Caco-2 (cell line): ENCODE measurements around the gene SPATA21. TPM values are rescaled to one million over a fixed set of nuclear protein-coding genes. Genes with fewer than 3 reads are reported as not detected.
A peak's percentile ranks its signal among the peaks of the same experiment; 100 is the strongest.

ENCODE experiments used
- BruUV-seq: library from RNA; stranded (reverse); fragments of 400-500 nt; replicated peaks from 2 replicates; lab custom pipeline; 2021; lab: Mats Ljungman, UMichigan
- CTCF ChIA-PET: fragments of 300-600 bp; sonication (Branson Sonifier 250); formaldehyde crosslinking; loops from one replicate; lab custom pipeline; 2022; ENCODE audit warnings: antibody characterized with exemption; lab: Charles Lee
- POLR2A ChIA-PET: fragments of 300-600 bp; sonication (Branson Sonifier 250); formaldehyde crosslinking; loops from one replicate; lab custom pipeline; 2022; ENCODE audit warnings: antibody characterized with exemption; lab: Charles Lee
- DNase-seq, 2 experiments: peaks; one replicate each; pipeline versions ENCODE4 v3.0.0 to v3.0.0-alpha.2; 2020 to 2022
- H3K27me3 ChIP-seq: replicated peaks from 2 replicates; pipeline ENCODE4 v1.6.0; 2011; ENCODE audit warnings: low read length; ENCODE audit not compliant: control insufficient read depth, insufficient read depth
- H3K36me3 ChIP-seq: 2 replicates; pipeline ENCODE4 v1.5.1; 2011; ENCODE audit warnings: low read length; ENCODE audit not compliant: control insufficient read depth, insufficient read depth
- H3K4me1 ChIP-seq: fragments of 250-450 bp; sonication (Bioruptor Pico); 2 replicates; pipeline ENCODE4 v1.5.1; 2020; ENCODE audit warnings: mild to moderate bottlenecking
- H3K4me3 ChIP-seq: 2 replicates; pipeline ENCODE4 v1.5.1; 2011; ENCODE audit warnings: low read depth, mild to moderate bottlenecking, control low read depth, low read length
- H3K9me3 ChIP-seq: fragments of 250-450 bp; sonication (Bioruptor Pico); 2 replicates; pipeline ENCODE4 v1.5.1; 2020; ENCODE audit warnings: mild to moderate bottlenecking, moderate library complexity
- H3K27ac Mint-ChIP-seq: one replicate; pipeline ENCODE4 v1.8.0; 2022; ENCODE audit warnings: mixed read lengths; ENCODE audit not compliant: unreplicated experiment
- H3K27me3 Mint-ChIP-seq: one replicate; pipeline ENCODE4 v1.8.0; 2022; ENCODE audit warnings: mixed read lengths; ENCODE audit not compliant: insufficient read depth, unreplicated experiment
- H3K36me3 Mint-ChIP-seq: one replicate; pipeline ENCODE4 v1.8.0; 2022; ENCODE audit warnings: mild to moderate bottlenecking, mixed read lengths; ENCODE audit not compliant: insufficient read depth, unreplicated experiment
- H3K4me1 Mint-ChIP-seq: one replicate; pipeline ENCODE4 v1.8.0; 2022; ENCODE audit warnings: low read depth, mixed read lengths; ENCODE audit not compliant: unreplicated experiment
- H3K4me3 Mint-ChIP-seq: one replicate; pipeline ENCODE4 v1.8.0; 2022; ENCODE audit warnings: mild to moderate bottlenecking, moderate library complexity, mixed read lengths; ENCODE audit not compliant: unreplicated experiment
- H3K9me3 Mint-ChIP-seq: one replicate; pipeline ENCODE4 v1.8.0; 2022; ENCODE audit warnings: mixed read lengths; ENCODE audit not compliant: unreplicated experiment
- intact Hi-C: fragments of 100-400 bp; cut with micrococcal nuclease; formaldehyde crosslinking; loops from one replicate; pipeline ENCODE4 v1.10.0; 2022; ENCODE audit not compliant: unreplicated experiment
- total RNA-seq: library from RNA; stranded (reverse); gene quantifications from 2 replicates; pipeline ENCODE4 v1.2.3, GENCODE V29; 2022
- TF ChIP-seq, protein P1 (sequence below), 2 experiments: fragments of 200-600 bp in 1 of 2; IDR thresholded peaks; 1 replicate in 1 of 2; 2 replicates in 1 of 2; pipeline versions ENCODE4 v1.5.1 to v1.8.0; 2011 to 2022; ENCODE audit warnings: antibody characterized with exemption in 1 of 2, control low read depth in 1 of 2, inconsistent platforms in 1 of 2, low read depth in 1 of 2, low read length in 1 of 2, mild to moderate bottlenecking in 1 of 2, moderate library complexity in 1 of 2; ENCODE audit not compliant: insufficient read depth in 1 of 2, severe bottlenecking in 1 of 2, unreplicated experiment in 1 of 2

The SPATA21 gene
- total RNA-seq, 1 experiment from 2014 or later = not detected

DNA sequence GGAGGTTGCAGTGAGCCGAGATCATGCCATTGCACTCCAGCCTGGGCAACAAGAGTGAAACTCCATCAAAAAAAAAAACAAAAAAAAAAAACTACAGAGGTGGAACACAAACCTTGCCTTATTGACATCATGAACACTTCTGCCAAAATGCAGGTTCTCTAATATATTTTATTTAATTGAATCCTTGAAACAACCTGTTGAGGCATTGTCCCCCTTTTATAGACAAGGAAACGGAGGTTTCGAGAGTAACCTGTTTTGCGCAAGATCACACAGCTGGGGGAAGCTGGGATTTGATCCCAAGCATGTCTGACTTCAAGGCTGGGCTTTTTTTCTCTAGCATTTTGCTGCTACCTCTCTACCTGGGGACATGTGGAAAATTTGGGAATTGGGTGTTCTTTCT is 67.4 kb downstream of the SPATA21 start:
- intact Hi-C loops = loop anchor here (5.0 to 10.0 kb wide), 2 partner anchors 295 to 843 kb away; partner anchors contain the start of genes DNAJC16 and FAM131C
- Histone ChIP-seq H3K27me3 (no peaks in the 10 kb centered on the region), H3K4me3 (no peak overlapping the region), H3K36me3 (no peaks in the 10 kb centered on the region), H3K9me3 (no peaks in the 10 kb centered on the region), H3K4me1 (peaks cover 23% of the 10 kb centered on the region)
- H3K36me3 Mint-ChIP-seq = peaks cover 39% of the 10 kb centered on the region
- ChIA-PET POLR2A (no interaction called here), CTCF (no interaction called here)
- H3K27me3 Mint-ChIP-seq = no peaks in the 10 kb centered on the region
- no TSS peak for BruUV-seq
- DNase-seq = no peak
- no peak overlapping the region for H3K27ac Mint-ChIP-seq
- no peaks in the 10 kb centered on the region for H3K9me3 Mint-ChIP-seq
- no peak overlapping the region for H3K4me3 Mint-ChIP-seq
- TF ChIP-seq, protein P1, sequence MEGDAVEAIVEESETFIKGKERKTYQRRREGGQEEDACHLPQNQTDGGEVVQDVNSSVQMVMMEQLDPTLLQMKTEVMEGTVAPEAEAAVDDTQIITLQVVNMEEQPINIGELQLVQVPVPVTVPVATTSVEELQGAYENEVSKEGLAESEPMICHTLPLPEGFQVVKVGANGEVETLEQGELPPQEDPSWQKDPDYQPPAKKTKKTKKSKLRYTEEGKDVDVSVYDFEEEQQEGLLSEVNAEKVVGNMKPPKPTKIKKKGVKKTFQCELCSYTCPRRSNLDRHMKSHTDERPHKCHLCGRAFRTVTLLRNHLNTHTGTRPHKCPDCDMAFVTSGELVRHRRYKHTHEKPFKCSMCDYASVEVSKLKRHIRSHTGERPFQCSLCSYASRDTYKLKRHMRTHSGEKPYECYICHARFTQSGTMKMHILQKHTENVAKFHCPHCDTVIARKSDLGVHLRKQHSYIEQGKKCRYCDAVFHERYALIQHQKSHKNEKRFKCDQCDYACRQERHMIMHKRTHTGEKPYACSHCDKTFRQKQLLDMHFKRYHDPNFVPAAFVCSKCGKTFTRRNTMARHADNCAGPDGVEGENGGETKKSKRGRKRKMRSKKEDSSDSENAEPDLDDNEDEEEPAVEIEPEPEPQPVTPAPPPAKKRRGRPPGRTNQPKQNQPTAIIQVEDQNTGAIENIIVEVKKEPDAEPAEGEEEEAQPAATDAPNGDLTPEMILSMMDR (IDR thresholded peaks at IDR 0.05; ENCODE audit: insufficient read depth in 1 of 2, low read depth in 1 of 2, low read length in 1 of 2, severe bottlenecking in 1 of 2, unreplicated experiment in 1 of 2) = no peak
- peaks cover 15% of the 10 kb centered on the region for H3K4me1 Mint-ChIP-seq

DNA sequence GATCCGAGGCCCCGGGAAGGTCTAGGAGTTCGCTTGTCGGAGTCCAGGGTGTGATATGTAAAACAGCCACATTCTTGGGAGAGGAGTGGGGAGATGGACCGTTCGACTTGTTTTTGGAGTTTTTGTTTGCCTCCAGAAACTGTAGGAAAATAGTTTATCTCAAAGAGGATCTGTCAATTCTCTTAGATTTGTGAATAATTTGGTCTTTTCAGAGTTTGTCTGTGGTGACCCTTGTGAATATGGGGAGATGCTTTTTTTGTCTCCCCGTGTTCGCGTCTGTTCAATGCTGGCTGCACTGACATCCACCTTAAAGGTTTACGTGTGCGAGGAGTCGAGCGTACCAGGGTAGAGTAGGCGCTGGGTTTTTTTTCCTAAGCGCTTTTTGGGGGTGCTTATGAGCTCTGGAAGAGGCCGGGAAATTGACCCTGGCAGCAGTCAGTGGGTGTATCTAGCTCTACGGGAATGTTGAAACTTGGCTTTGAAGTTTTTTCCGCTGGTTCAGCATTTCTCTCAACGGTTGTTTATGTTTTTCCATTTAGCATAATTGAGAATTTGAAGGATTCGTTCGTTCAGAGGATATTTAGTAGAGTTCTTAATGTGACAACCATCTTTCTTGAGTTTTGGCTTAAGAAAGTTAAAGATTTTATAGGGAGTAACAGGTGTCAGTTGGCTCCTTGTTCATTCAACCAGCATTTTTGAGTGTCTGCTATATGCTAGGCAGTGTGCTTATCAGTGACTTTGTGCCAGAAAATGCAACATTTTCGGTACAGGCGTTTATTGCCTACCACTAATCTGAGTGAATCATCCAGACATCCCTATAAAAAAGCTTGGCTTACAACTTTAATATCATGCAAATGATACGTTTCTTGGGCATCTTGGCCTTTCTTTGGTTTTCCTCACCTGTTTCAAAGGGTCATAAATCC is 69.0 kb downstream of the SPATA21 start:
- ChIA-PET POLR2A (no interaction called here), CTCF (interaction anchor here (0.6 kb wide), 1 partner anchor 22 kb away, joined by 3 read pairs; no protein-coding TSS in a partner anchor)
- H3K9me3 Mint-ChIP-seq = no peaks in the 10 kb centered on the region
- intact Hi-C loops = loop anchor here (2.0 to 10.0 kb wide), 3 partner anchors 15 to 841 kb away; partner anchors contain the start of genes DNAJC16, FAM131C and FBXO42
- Histone ChIP-seq H3K4me1 (peaks cover 23% of the 10 kb centered on the region), H3K36me3 (no peaks in the 10 kb centered on the region), H3K9me3 (no peaks in the 10 kb centered on the region), H3K27me3 (no peaks in the 10 kb centered on the region), H3K4me3 (peak overlapping the region; percentile 78)
- BruUV-seq = TSS peak; percentile 37
- no peaks in the 10 kb centered on the region for H3K27me3 Mint-ChIP-seq
- H3K27ac Mint-ChIP-seq = peak overlapping the region; percentile 93
- H3K4me1 Mint-ChIP-seq = peaks cover 15% of the 10 kb centered on the region
- peaks cover 39% of the 10 kb centered on the region for H3K36me3 Mint-ChIP-seq
- TF ChIP-seq, protein P1 (IDR thresholded peaks at IDR 0.05; ENCODE audit: insufficient read depth in 1 of 2, low read depth in 1 of 2, low read length in 1 of 2, severe bottlenecking in 1 of 2, unreplicated experiment in 1 of 2) = no peak
- DNase-seq = no peak
- H3K4me3 Mint-ChIP-seq = peak overlapping the region; percentile 86

DNA sequence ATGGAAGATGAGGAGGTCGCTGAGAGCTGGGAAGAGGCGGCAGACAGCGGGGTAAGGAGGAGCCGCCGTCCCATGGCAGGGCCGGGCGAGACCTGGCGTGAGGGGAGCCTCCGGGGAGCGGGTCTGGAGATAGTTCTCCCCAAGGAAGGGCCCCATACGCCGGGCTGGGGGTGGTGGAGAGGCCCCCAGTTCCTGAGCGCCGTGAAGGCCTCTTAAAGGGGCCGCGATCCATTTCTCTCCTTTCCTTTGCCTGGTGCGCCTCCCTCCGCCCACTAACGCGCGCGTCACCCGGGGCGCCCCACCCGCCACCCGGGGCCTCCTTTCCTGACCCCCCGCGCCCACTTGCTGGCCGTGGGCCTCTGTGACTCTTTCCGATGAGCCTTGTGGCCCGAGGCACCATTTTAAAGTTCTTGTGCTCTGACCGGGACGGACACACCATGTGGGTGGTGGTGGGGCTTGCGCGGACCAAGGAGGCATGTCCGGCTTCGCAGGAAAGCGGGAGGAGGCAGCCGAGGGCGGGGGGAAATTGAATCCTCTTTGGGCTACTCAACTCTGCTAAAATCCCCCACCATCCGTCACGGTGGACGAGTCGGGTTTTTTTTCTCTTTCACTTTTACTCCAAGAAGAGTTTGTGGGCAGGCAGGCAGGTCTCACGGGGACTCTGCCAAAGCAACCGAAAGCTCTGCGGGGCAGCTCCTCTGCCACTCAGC is 69.8 kb downstream of the SPATA21 start:
- no peaks in the 10 kb centered on the region for H3K36me3 ChIP-seq
- H3K27me3 ChIP-seq = no peaks in the 10 kb centered on the region
- peak overlapping the region; percentile 78 for H3K4me3 ChIP-seq
- intact Hi-C loops = loop anchor here (2.0 to 10.0 kb wide), 3 partner anchors 15 to 840 kb away; partner anchors contain the start of genes DNAJC16, FAM131C and FBXO42
- Mint-ChIP-seq H3K36me3 (peaks cover 31% of the 10 kb centered on the region), H3K27ac (peak overlapping the region; percentile 93), H3K4me3 (peak overlapping the region; percentile 86), H3K27me3 (no peaks in the 10 kb centered on the region), H3K9me3 (no peaks in the 10 kb centered on the region), H3K4me1 (peaks cover 8% of the 10 kb centered on the region)
- peaks cover 17% of the 10 kb centered on the region for H3K4me1 ChIP-seq
- no TSS peak for BruUV-seq
- CTCF ChIA-PET = interaction anchor here (0.6 to 0.7 kb wide), 3 partner anchors 15 to 288 kb away, joined by 3 to 6 read pairs (median 3); partner anchors contain the start of gene FBXO42
- DNase-seq = peak; percentile 67 to 78
- POLR2A ChIA-PET = no interaction called here
- H3K9me3 ChIP-seq = no peaks in the 10 kb centered on the region
- TF ChIP-seq, protein P1 (IDR thresholded peaks at IDR 0.05; ENCODE audit: insufficient read depth in 1 of 2, low read depth in 1 of 2, low read length in 1 of 2, severe bottlenecking in 1 of 2, unreplicated experiment in 1 of 2) = no peak
